ENCODE data around the gene YIPF3. TPM values are rescaled to one million over a fixed set of nuclear protein-coding genes. Genes with fewer than 3 reads are reported as not detected.
"Not testable (repeated sequence)": the region's sequence is repeated elsewhere in the genome, so short reads cannot be mapped to it uniquely, and the experiment has no call there.

YIPF3 gene
- total RNA-seq (59.5 TPM), polyA plus RNA-seq (ENCODE audit: insufficient read depth in 1 of 8, insufficient read length in 8 of 8, low replicate concordance in 1 of 8) (10 to 100 TPM; 80.7 to 98.0 (median 91.2) TPM)
- long read RNA-seq, donor 1, transcript YIPF3-202 (9 exons, 1,576 nt) = major isoform, 21 of 33 reads
- long read RNA-seq, donor 1, partial matches to known transcripts = 7 of 33 reads
- long read RNA-seq, donor 1, other reads (novel, unspliced or antisense) = 0 of 33 reads
- long read RNA-seq, donor 2, partial matches to known transcripts = 0 of 2 reads
- long read RNA-seq, donor 2, other reads (novel, unspliced or antisense) = 0 of 2 reads
- long read RNA-seq, donor 3, transcript YIPF3-202 (9 exons, 1,576 nt) = major isoform, 38 of 53 reads
- long read RNA-seq, donor 3, partial matches to known transcripts = 11 of 53 reads
- long read RNA-seq, donor 3, other reads (novel, unspliced or antisense) = 0 of 53 reads
- long read RNA-seq, donor 4, transcript YIPF3-202 (9 exons, 1,576 nt) = major isoform, 20 of 24 reads
- long read RNA-seq, donor 4, partial matches to known transcripts = 0 of 24 reads
- long read RNA-seq, donor 4, other reads (novel, unspliced or antisense) = 0 of 24 reads
- long read RNA-seq, donor 5, transcript YIPF3-211 (3 exons, 652 nt) = minor isoform, 6 of 122 reads
- long read RNA-seq, donor 5, transcript YIPF3-202 (9 exons, 1,576 nt) = major isoform, 57 of 122 reads
- long read RNA-seq, donor 5, partial matches to known transcripts = 58 of 122 reads
- long read RNA-seq, donor 5, other reads (novel, unspliced or antisense) = 0 of 122 reads
- long read RNA-seq, donor 6, transcript YIPF3-202 (9 exons, 1,576 nt) = major isoform, 43 of 88 reads
- long read RNA-seq, donor 6, transcript YIPF3-211 (3 exons, 652 nt) = minor isoform, 9 of 88 reads
- long read RNA-seq, donor 6, partial matches to known transcripts = 33 of 88 reads
- long read RNA-seq, donor 6, other reads (novel, unspliced or antisense) = 0 of 88 reads
- long read RNA-seq, donor 7, transcript YIPF3-202 (9 exons, 1,576 nt) = major isoform, 39 of 75 reads
- long read RNA-seq, donor 7, partial matches to known transcripts = 26 of 75 reads
- long read RNA-seq, donor 7, other reads (novel, unspliced or antisense) = 0 of 75 reads
- long read RNA-seq, donor 8, transcript YIPF3-202 (9 exons, 1,576 nt) = major isoform, 17 of 32 reads
- long read RNA-seq, donor 8, partial matches to known transcripts = 6 of 32 reads
- long read RNA-seq, donor 8, other reads (novel, unspliced or antisense) = 0 of 32 reads
- long read RNA-seq, donor 9, transcript YIPF3-202 (9 exons, 1,576 nt) = major isoform, 19 of 51 reads
- long read RNA-seq, donor 9, partial matches to known transcripts = 26 of 51 reads
- long read RNA-seq, donor 9, other reads (novel, unspliced or antisense) = 0 of 51 reads
- long read RNA-seq, donor 10, transcript YIPF3-202 (9 exons, 1,576 nt) = major isoform, 34 of 54 reads
- long read RNA-seq, donor 10, transcript YIPF3-211 (3 exons, 652 nt) = minor isoform, 5 of 54 reads
- long read RNA-seq, donor 10, partial matches to known transcripts = 11 of 54 reads
- long read RNA-seq, donor 10, other reads (novel, unspliced or antisense) = 0 of 54 reads
- long read RNA-seq, donor 11, transcript YIPF3-202 (9 exons, 1,576 nt) = major isoform, 28 of 54 reads
- long read RNA-seq, donor 11, partial matches to known transcripts = 21 of 54 reads
- long read RNA-seq, donor 11, other reads (novel, unspliced or antisense) = 0 of 54 reads

GRCh38 chr6:43516697-43517504, at the start of gene YIPF3, which contains the start of gene POLR1C:
TSS of gene YIPF3 (minus strand) at chr6:43516926. CDS start at chr6:43516807, 119 bp downstream.
TSS of gene POLR1C (plus strand) at chr6:43517089. CDS start at chr6:43517110, 21 bp downstream.
- peak; percentile 99 for DNase-seq
- Histone ChIP-seq H3K4me1 (ENCODE audit: control insufficient read depth, insufficient read depth, low read length) (peaks cover 23% of the 10 kb centered on the region), H3K9me3 (replicated peaks; ENCODE audit: control insufficient read depth, low read depth, low read length) (no peaks in the 10 kb centered on the region), H3K36me3 (ENCODE audit: control insufficient read depth, insufficient read depth, low read length) (peaks cover 63% of the 10 kb centered on the region), H3K4me3 (ENCODE audit: low read length) (peak within 1 kb of the TSS; percentile 100), H3K27me3 (ENCODE audit: control insufficient read depth, insufficient read depth, low read length) (no peaks in the 10 kb centered on the region), H3K27ac (ENCODE audit: low read length) (peak within 1 kb of the TSS; percentile 95)
- 0% methylated on average over 52 of the region's 57 CpGs for WGBS (ENCODE audit: insufficient coverage)

DNA sequence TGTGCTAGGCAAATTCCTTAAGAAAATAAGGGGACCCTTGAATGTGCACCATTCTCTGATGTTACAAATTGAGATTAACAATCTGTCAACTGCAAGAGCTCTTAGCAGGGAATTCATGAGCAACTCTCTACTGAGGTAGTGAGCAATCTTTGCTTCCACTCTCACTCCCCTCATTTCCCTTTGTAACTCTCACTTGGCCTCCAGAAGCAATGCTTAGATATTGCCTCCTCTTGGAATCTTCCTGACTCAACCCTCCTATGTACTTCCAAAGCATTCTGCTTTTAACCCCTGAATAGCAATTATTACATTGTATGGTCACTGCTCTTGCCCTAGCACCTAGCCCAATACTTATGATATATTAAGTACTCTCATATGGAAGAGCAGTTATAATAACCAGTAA, 42.6 kb upstream of the YIPF3 start:
- no peaks in the 10 kb centered on the region for H3K4me1 ChIP-seq (ENCODE audit: control insufficient read depth, insufficient read depth, low read length)
- no peaks in the 10 kb centered on the region for H3K9me3 ChIP-seq (replicated peaks; ENCODE audit: control insufficient read depth, low read depth, low read length)
- H3K36me3 ChIP-seq (ENCODE audit: control insufficient read depth, insufficient read depth, low read length) = peaks cover 79% of the 10 kb centered on the region
- H3K27me3 ChIP-seq (ENCODE audit: control insufficient read depth, insufficient read depth, low read length) = no peaks in the 10 kb centered on the region
- DNase-seq = no peak
- H3K4me3 ChIP-seq (ENCODE audit: low read length) = no peak overlapping the region
- no peak overlapping the region for H3K27ac ChIP-seq (ENCODE audit: low read length)

GRCh38 chr6:43557620-43558019, 40.9 kb upstream of the YIPF3 start:
- H3K4me3 ChIP-seq (ENCODE audit: low read length); DNase-seq; H3K4me1 ChIP-seq (ENCODE audit: control insufficient read depth, insufficient read depth, low read length); H3K27me3 ChIP-seq (ENCODE audit: control insufficient read depth, insufficient read depth, low read length); H3K27ac ChIP-seq (ENCODE audit: low read length); H3K9me3 ChIP-seq (replicated peaks; ENCODE audit: control insufficient read depth, low read depth, low read length): not testable (repeated sequence)
- WGBS (ENCODE audit: insufficient coverage) = 100% methylated on average over 1 of the region's 7 CpGs
- peaks cover 76% of the 10 kb centered on the region for H3K36me3 ChIP-seq (ENCODE audit: control insufficient read depth, insufficient read depth, low read length)

GRCh38 chr6:43547222-43547621, 30.5 kb upstream of the YIPF3 start:
- Histone ChIP-seq H3K27me3 (ENCODE audit: control insufficient read depth, insufficient read depth, low read length) (no peaks in the 10 kb centered on the region), H3K9me3 (replicated peaks; ENCODE audit: control insufficient read depth, low read depth, low read length) (no peaks in the 10 kb centered on the region), H3K27ac (ENCODE audit: low read length) (no peak overlapping the region), H3K4me3 (ENCODE audit: low read length) (no peak overlapping the region), H3K36me3 (ENCODE audit: control insufficient read depth, insufficient read depth, low read length) (peaks cover 73% of the 10 kb centered on the region), H3K4me1 (ENCODE audit: control insufficient read depth, insufficient read depth, low read length) (no peaks in the 10 kb centered on the region)
- no peak for DNase-seq
- no CpG with 5 or more reads among the region's 3 CpGs for WGBS (ENCODE audit: insufficient coverage)

GRCh38 chr6:43544461-43544860, 27.7 kb upstream of the YIPF3 start:
- Histone ChIP-seq H3K27me3 (ENCODE audit: control insufficient read depth, insufficient read depth, low read length) (no peaks in the 10 kb centered on the region), H3K36me3 (ENCODE audit: control insufficient read depth, insufficient read depth, low read length) (peaks cover 63% of the 10 kb centered on the region), H3K27ac (ENCODE audit: low read length) (no peak overlapping the region), H3K9me3 (replicated peaks; ENCODE audit: control insufficient read depth, low read depth, low read length) (no peaks in the 10 kb centered on the region), H3K4me1 (ENCODE audit: control insufficient read depth, insufficient read depth, low read length) (no peaks in the 10 kb centered on the region), H3K4me3 (ENCODE audit: low read length) (no peak overlapping the region)
- no peak for DNase-seq
- WGBS (ENCODE audit: insufficient coverage) = 67% methylated on average over 1 of the region's 4 CpGs

GRCh38 chr6:43541774-43542471, 25.2 kb upstream of the YIPF3 start:
- H3K9me3 ChIP-seq (replicated peaks; ENCODE audit: control insufficient read depth, low read depth, low read length) = no peaks in the 10 kb centered on the region
- no peak overlapping the region for H3K27ac ChIP-seq (ENCODE audit: low read length)
- DNase-seq = no peak
- 100% methylated on average over 1 of the region's 8 CpGs for WGBS (ENCODE audit: insufficient coverage)
- H3K4me3 ChIP-seq (ENCODE audit: low read length) = no peak overlapping the region
- no peaks in the 10 kb centered on the region for H3K4me1 ChIP-seq (ENCODE audit: control insufficient read depth, insufficient read depth, low read length)
- H3K36me3 ChIP-seq (ENCODE audit: control insufficient read depth, insufficient read depth, low read length) = peaks cover 47% of the 10 kb centered on the region
- no peaks in the 10 kb centered on the region for H3K27me3 ChIP-seq (ENCODE audit: control insufficient read depth, insufficient read depth, low read length)

DNA sequence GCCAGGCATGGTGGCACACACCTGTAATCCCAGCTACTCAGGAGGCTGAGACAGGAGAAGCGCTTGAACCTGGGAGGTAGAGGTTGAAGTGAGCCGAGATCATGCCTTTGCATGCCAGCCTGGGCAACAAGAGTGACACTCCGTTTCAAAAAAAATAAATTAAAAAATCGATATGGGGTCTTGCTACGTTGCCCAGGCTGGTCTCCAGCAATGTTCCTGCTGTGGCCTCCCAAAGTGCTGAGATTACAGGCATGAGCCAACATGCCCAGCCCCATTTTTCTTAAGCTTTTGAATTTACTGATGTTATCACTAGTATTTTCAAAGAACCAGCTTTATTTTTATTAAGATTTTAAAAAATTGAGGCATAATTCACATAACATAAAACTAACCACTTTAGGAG, 23.8 kb upstream of the YIPF3 start:
- H3K9me3 ChIP-seq (replicated peaks; ENCODE audit: control insufficient read depth, low read depth, low read length) = no peaks in the 10 kb centered on the region
- H3K4me1 ChIP-seq (ENCODE audit: control insufficient read depth, insufficient read depth, low read length) = no peaks in the 10 kb centered on the region
- DNase-seq = no peak
- H3K27ac ChIP-seq (ENCODE audit: low read length) = no peak overlapping the region
- peaks cover 36% of the 10 kb centered on the region for H3K36me3 ChIP-seq (ENCODE audit: control insufficient read depth, insufficient read depth, low read length)
- no peak overlapping the region for H3K4me3 ChIP-seq (ENCODE audit: low read length)
- 94% methylated on average over 4 of the region's 5 CpGs for whole genome bisulfite sequencing (ENCODE audit: insufficient coverage)
- no peaks in the 10 kb centered on the region for H3K27me3 ChIP-seq (ENCODE audit: control insufficient read depth, insufficient read depth, low read length)

DNA sequence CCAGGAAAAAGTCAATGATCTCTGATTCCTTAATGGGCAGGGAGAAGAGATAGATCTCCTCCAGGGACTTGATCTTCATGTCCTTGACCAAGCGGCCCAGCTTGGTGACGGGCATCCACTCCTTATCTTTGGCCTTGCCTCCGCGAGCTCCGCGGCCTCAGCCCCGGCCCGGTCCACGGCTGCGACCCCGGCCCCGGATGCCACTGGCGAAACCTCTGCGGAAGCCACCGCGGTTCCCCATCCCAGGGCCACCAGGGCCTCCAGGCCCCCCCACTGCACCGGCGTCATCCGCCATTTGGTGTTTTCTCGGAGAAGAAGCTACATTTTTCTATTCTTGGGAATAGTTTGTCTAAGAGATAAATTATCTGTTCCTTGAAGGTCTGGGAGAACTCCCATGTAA, 22.7 kb upstream of the YIPF3 start:
- 97% methylated on average over 16 of the region's 20 CpGs for WGBS (ENCODE audit: insufficient coverage)
- H3K9me3 ChIP-seq (replicated peaks; ENCODE audit: control insufficient read depth, low read depth, low read length); DNase-seq; H3K27me3 ChIP-seq (ENCODE audit: control insufficient read depth, insufficient read depth, low read length); H3K4me1 ChIP-seq (ENCODE audit: control insufficient read depth, insufficient read depth, low read length); H3K27ac ChIP-seq (ENCODE audit: low read length); H3K4me3 ChIP-seq (ENCODE audit: low read length): not testable (repeated sequence)
- H3K36me3 ChIP-seq (ENCODE audit: control insufficient read depth, insufficient read depth, low read length) = peaks cover 28% of the 10 kb centered on the region

All from muscle of leg (tissue), 16 donors.